ENCODE data around the gene KCND2. TPM values are rescaled to one million over a fixed set of nuclear protein-coding genes. Genes with fewer than 3 reads are reported as not detected.

The KCND2 gene
- total RNA-seq, 2 experiments from 2014 or later = not detected

DNA sequence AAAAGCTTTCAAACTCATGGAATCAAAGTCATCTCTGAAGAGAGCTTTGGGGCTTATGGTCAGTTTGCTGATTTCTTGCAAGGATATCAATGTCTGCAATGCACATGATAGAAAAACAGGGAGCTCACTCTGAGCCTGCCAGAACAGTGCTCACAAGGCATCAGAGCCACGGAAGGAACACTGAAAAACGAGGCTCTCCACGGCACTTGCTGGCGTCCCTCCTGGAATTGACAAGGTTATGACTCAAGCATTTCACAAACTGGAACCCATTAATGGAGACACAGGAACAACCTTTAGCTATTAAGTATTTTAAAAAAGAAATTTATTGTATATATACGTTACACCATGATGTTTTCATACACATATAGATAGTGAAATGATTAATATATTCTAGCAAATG, 266.3 kb downstream of the KCND2 start:
- H4K20me1 ChIP-seq (ENCODE audit: insufficient read depth, low read length) = no peaks in the 10 kb centered on the region
- no peak for DNase-seq (ENCODE audit: low spot score)
- H3K9me2 ChIP-seq (ENCODE audit: insufficient read depth, low read length) = no peaks in the 10 kb centered on the region
- intact Hi-C loops (cut with micrococcal nuclease; ENCODE audit: unreplicated experiment) = no loop called here
- H3K4me2 ChIP-seq (ENCODE audit: low read length) = no peak overlapping the region
- H3K9me3 ChIP-seq (ENCODE audit: low read length) = no peaks in the 10 kb centered on the region
- no peaks in the 10 kb centered on the region for H3K79me2 ChIP-seq (ENCODE audit: insufficient read depth, low read depth, low read length)
- ChIA-PET POLR2A (interaction anchor here (1.1 to 2.1 kb wide), 3 partner anchors 10 to 30 kb away, joined by 3 to 7 read pairs (median 4); no protein-coding TSS in a partner anchor), CTCF (ENCODE audit: unreplicated experiment) (no interaction called here)
- H3K27ac ChIP-seq (ENCODE audit: low read depth, low read length, poor library complexity, severe bottlenecking) = no peak overlapping the region
- H3K36me3 ChIP-seq (ENCODE audit: insufficient read depth, low read length) = no peaks in the 10 kb centered on the region
- H3K4me3 ChIP-seq (ENCODE audit: low read depth, low read length, poor library complexity, severe bottlenecking) = no peak overlapping the region
- no peaks in the 10 kb centered on the region for H3K4me1 ChIP-seq (ENCODE audit: insufficient read depth, low read length, poor library complexity, severe bottlenecking)
- no peak overlapping the region for H2AFZ ChIP-seq (ENCODE audit: low read length)
- TF ChIP-seq EZH2phosphoT487 (IDR thresholded peaks at IDR 0.05; ENCODE audit: borderline replicate concordance, low read depth, low read length) (no peak), CTCF (conservative IDR thresholded peaks at IDR 0.05; ENCODE audit: low read length) (no peak)
- no TSS peak for BruUV-seq (replicated peaks)

DNA sequence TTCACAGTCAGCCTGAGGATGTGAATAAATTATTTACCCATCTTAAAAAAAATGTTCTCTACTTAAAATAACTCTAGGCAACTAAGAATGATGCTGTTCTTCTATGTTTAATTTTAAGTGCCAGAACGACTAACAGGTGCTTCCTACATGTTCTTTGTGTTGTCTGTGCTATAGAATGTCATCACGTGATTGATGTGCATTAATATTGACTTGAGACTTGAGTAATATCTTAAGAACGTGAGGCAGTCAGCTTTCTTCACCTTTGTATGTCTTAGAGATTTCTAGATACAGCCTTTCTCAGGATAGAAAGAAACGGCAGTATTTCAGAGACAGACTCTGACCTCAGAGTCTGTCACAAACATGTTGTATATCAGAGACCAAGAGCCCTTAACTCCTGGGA, 274.6 kb downstream of the KCND2 start:
- no peak overlapping the region for H2AFZ ChIP-seq (ENCODE audit: low read length)
- ChIA-PET POLR2A (no interaction called here), CTCF (ENCODE audit: unreplicated experiment) (no interaction called here)
- no peaks in the 10 kb centered on the region for H4K20me1 ChIP-seq (ENCODE audit: insufficient read depth, low read length)
- no TSS peak for BruUV-seq (replicated peaks)
- H3K36me3 ChIP-seq (ENCODE audit: insufficient read depth, low read length) = no peaks in the 10 kb centered on the region
- TF ChIP-seq CTCF (conservative IDR thresholded peaks at IDR 0.05; ENCODE audit: low read length) (no peak), EZH2phosphoT487 (IDR thresholded peaks at IDR 0.05; ENCODE audit: borderline replicate concordance, low read depth, low read length) (no peak)
- no peak for DNase-seq (ENCODE audit: low spot score)
- H3K4me3 ChIP-seq (ENCODE audit: low read depth, low read length, poor library complexity, severe bottlenecking) = no peak overlapping the region
- no peak overlapping the region for H3K27ac ChIP-seq (ENCODE audit: low read depth, low read length, poor library complexity, severe bottlenecking)
- intact Hi-C loops (cut with micrococcal nuclease; ENCODE audit: unreplicated experiment) = no loop called here
- no peaks in the 10 kb centered on the region for H3K9me2 ChIP-seq (ENCODE audit: insufficient read depth, low read length)
- no peaks in the 10 kb centered on the region for H3K9me3 ChIP-seq (ENCODE audit: low read length)
- H3K4me1 ChIP-seq (ENCODE audit: insufficient read depth, low read length, poor library complexity, severe bottlenecking) = no peaks in the 10 kb centered on the region
- no peaks in the 10 kb centered on the region for H3K79me2 ChIP-seq (ENCODE audit: insufficient read depth, low read depth, low read length)
- no peak overlapping the region for H3K4me2 ChIP-seq (ENCODE audit: low read length)

- no peaks in the 10 kb centered on the region for H3K9me2 ChIP-seq (ENCODE audit: insufficient read depth, low read length)
- no peaks in the 10 kb centered on the region for H3K4me1 ChIP-seq (ENCODE audit: insufficient read depth, low read length, poor library complexity, severe bottlenecking)
- ChIA-PET POLR2A (interaction anchor here (0.9 kb wide), 1 partner anchor 1727 kb away, joined by 3 read pairs; no protein-coding TSS in a partner anchor), CTCF (ENCODE audit: unreplicated experiment) (no interaction called here)
- no peak for DNase-seq (ENCODE audit: low spot score)
- no peak overlapping the region for H3K4me3 ChIP-seq (ENCODE audit: low read depth, low read length, poor library complexity, severe bottlenecking)
- no peak overlapping the region for H2AFZ ChIP-seq (ENCODE audit: low read length)
- no peaks in the 10 kb centered on the region for H4K20me1 ChIP-seq (ENCODE audit: insufficient read depth, low read length)
- BruUV-seq (replicated peaks) = no TSS peak
- intact Hi-C loops (cut with micrococcal nuclease; ENCODE audit: unreplicated experiment) = loop anchor here (5.0 kb wide), 1 partner anchor 1278 kb away; no protein-coding TSS in a partner anchor
- no peaks in the 10 kb centered on the region for H3K79me2 ChIP-seq (ENCODE audit: insufficient read depth, low read depth, low read length)
- H3K27ac ChIP-seq (ENCODE audit: low read depth, low read length, poor library complexity, severe bottlenecking) = no peak overlapping the region
- no peaks in the 10 kb centered on the region for H3K9me3 ChIP-seq (ENCODE audit: low read length)
- no peak overlapping the region for H3K4me2 ChIP-seq (ENCODE audit: low read length)
- H3K36me3 ChIP-seq (ENCODE audit: insufficient read depth, low read length) = no peaks in the 10 kb centered on the region
- TF ChIP-seq EZH2phosphoT487 (IDR thresholded peaks at IDR 0.05; ENCODE audit: borderline replicate concordance, low read depth, low read length) (no peak), CTCF (conservative IDR thresholded peaks at IDR 0.05; ENCODE audit: low read length) (no peak)
These were observed 277.6 kb downstream of the KCND2 start for GRCh38 chr7:120550494-120551048.
